GF-D8 (cell line): ENCODE measurements around the gene ASF1B.

Experiments used
- DNase-seq: peaks from one replicate; lab custom pipeline; 2025; lab: John Stamatoyannopoulos, UW

ASF1B gene

GRCh38 chr19:14135985-14136508 lies 342 bp downstream of the ASF1B start:
- no peak for DNase-seq

- DNase-seq, result no peak
Measured at GRCh38 chr19:14135355-14135754, 1.0 kb downstream of the ASF1B start.

- peak; percentile 63 for DNase-seq
Measured at GRCh38 chr19:14127929-14128509, 8.4 kb downstream of the ASF1B start.

GRCh38 chr19:14127176-14127575 lies 9.2 kb downstream of the ASF1B start:
- no peak for DNase-seq

GRCh38 chr19:14122924-14123323 lies 13.5 kb downstream of the ASF1B start:
- DNase-seq, result no peak

GRCh38 chr19:14120497-14120780 lies 15.9 kb downstream of the ASF1B start:
- DNase-seq, result no peak

GRCh38 chr19:14119644-14120496 lies 16.5 kb downstream of the ASF1B start:
- DNase-seq, result no peak

GRCh38 chr19:14119146-14119545 lies 17.2 kb downstream of the ASF1B start:
- DNase-seq, result no peak

GRCh38 chr19:14118165-14119051 lies 18.0 kb downstream of the ASF1B start:
- peak; percentile 94 for DNase-seq

- DNase-seq, result peak; percentile 93
Measured at GRCh38 chr19:14117668-14118164, 18.7 kb downstream of the ASF1B start, which contains the start of gene PRKACA. TSS of gene PRKACA (minus strand) at chr19:14117762. CDS start at chr19:14117547, 215 bp downstream.

GRCh38 chr19:14116918-14117578 lies 19.3 kb downstream of the ASF1B start:
- no peak for DNase-seq

- no peak for DNase-seq
Measured at GRCh38 chr19:14116525-14116917, 19.9 kb downstream of the ASF1B start.

- no peak for DNase-seq
Measured at GRCh38 chr19:14115756-14116155, 20.6 kb downstream of the ASF1B start.

- peak; percentile 42 for DNase-seq
Measured at GRCh38 chr19:14114854-14115253, 21.5 kb downstream of the ASF1B start.

- no peak for DNase-seq
Measured at GRCh38 chr19:14114439-14114838, 21.9 kb downstream of the ASF1B start.

- DNase-seq, result no peak
Measured at GRCh38 chr19:14113762-14114414, 22.5 kb downstream of the ASF1B start.

GRCh38 chr19:14112809-14113385 lies 23.5 kb downstream of the ASF1B start:
- DNase-seq, result no peak

GRCh38 chr19:14112051-14112808 lies 24.2 kb downstream of the ASF1B start:
- no peak for DNase-seq

GRCh38 chr19:14111486-14111885 lies 24.9 kb downstream of the ASF1B start:
- DNase-seq, result no peak

- no peak for DNase-seq
Measured at GRCh38 chr19:14110650-14111049, 25.7 kb downstream of the ASF1B start.
